NT2/D1 (cell line): ENCODE measurements around the gene MVD.

ENCODE experiments used
- DNase-seq: peaks from one replicate; pipeline ENCODE4 v3.0.0-alpha.2; 2011; ENCODE audit warnings: low read depth, low spot score
- H3K27me3 ChIP-seq: 2 replicates; pipeline ENCODE4 v1.6.0; 2011; ENCODE audit warnings: mild to moderate bottlenecking; ENCODE audit not compliant: insufficient read length, insufficient read depth
- H3K36me3 ChIP-seq: 2 replicates; pipeline ENCODE4 v1.6.1; 2011; ENCODE audit warnings: mild to moderate bottlenecking, low read length, mixed read lengths; ENCODE audit not compliant: insufficient read depth, insufficient read length
- H3K4me1 ChIP-seq: 2 replicates; pipeline ENCODE4 v1.5.1; 2011; ENCODE audit not compliant: insufficient read depth, insufficient read length
- H3K4me3 ChIP-seq: 2 replicates; pipeline ENCODE4 v1.5.1; 2011; ENCODE audit warnings: low read depth; ENCODE audit not compliant: insufficient read length
- H3K9ac ChIP-seq: 2 replicates; pipeline ENCODE4 v1.6.0; 2011; ENCODE audit warnings: low read depth; ENCODE audit not compliant: insufficient read length
- H3K9me3 ChIP-seq: 2 replicates; pipeline ENCODE4 v1.5.1; 2011; ENCODE audit warnings: mild to moderate bottlenecking, low read length; ENCODE audit not compliant: insufficient read depth
- SUZ12 ChIP-seq: IDR thresholded peaks from 2 replicates; pipeline ENCODE4 v1.6.1; 2011; ENCODE audit not compliant: insufficient read length, insufficient read depth; ENCODE audit errors: extremely low read depth
- YY1 ChIP-seq: IDR thresholded peaks from 2 replicates; pipeline ENCODE4 v1.6.1; 2011; ENCODE audit not compliant: insufficient read length, insufficient read depth
- ZNF274 ChIP-seq: IDR thresholded peaks from 2 replicates; pipeline ENCODE4 v1.6.1; 2011; ENCODE audit warnings: mild to moderate bottlenecking, low read depth, low read length

MVD gene

DNA sequence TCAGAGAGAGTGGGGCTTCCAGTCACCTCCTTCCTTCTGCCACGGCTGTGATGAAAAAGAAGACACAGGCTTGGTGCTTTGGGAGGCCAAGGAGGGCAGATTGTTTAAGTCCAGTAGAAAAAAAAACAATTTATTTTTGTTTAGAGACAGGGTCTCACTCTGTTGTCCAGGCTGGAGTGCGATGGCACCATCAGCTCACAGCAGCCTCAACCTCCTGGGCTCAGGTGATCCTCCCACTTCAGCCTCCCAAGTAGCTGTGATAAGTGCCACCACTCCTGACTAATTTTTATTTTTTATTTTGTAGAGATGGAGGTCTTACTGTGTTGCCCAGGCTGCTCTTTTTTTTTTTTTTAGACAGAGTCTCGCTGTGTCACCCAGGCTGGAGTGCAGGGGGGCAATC, 2.7 kb upstream of the MVD start:
- Histone ChIP-seq H3K9me3 (no peaks in the 10 kb centered on the region), H3K9ac (no peak overlapping the region), H3K4me1 (no peaks in the 10 kb centered on the region), H3K27me3 (no peaks in the 10 kb centered on the region), H3K36me3 (peaks cover 19% of the 10 kb centered on the region), H3K4me3 (no peak overlapping the region)
- TF ChIP-seq SUZ12 (no peak), ZNF274 (no peak), YY1 (no peak)
- no peak for DNase-seq

DNA sequence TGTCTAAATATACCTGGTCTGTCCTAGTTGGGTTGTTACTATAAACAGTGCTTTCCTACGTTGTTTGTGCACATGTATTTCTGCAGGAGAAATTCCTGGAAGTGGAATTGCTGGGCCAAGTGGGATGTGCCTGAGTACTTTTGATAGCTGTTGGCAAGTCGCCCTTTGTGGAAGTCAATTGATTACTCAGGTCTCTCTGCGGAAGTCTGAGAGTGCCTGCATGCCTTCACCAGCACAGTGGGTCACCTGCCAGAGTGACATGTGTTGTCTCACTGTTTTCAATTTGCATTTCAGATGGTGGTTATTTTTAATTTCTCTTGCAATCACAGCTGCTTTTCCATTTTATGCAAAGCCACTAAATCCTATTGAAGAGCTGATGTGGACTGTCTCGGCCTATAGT, 2.3 kb upstream of the MVD start:
- H3K4me1 ChIP-seq: no peaks in the 10 kb centered on the region
- peak overlapping the region; percentile 4 for H3K9ac ChIP-seq
- H3K9me3 ChIP-seq: no peaks in the 10 kb centered on the region
- H3K36me3 ChIP-seq: peaks cover 20% of the 10 kb centered on the region
- no peak for DNase-seq
- no peak overlapping the region for H3K4me3 ChIP-seq
- no peaks in the 10 kb centered on the region for H3K27me3 ChIP-seq
- TF ChIP-seq SUZ12 (no peak), ZNF274 (no peak), YY1 (no peak)

DNA sequence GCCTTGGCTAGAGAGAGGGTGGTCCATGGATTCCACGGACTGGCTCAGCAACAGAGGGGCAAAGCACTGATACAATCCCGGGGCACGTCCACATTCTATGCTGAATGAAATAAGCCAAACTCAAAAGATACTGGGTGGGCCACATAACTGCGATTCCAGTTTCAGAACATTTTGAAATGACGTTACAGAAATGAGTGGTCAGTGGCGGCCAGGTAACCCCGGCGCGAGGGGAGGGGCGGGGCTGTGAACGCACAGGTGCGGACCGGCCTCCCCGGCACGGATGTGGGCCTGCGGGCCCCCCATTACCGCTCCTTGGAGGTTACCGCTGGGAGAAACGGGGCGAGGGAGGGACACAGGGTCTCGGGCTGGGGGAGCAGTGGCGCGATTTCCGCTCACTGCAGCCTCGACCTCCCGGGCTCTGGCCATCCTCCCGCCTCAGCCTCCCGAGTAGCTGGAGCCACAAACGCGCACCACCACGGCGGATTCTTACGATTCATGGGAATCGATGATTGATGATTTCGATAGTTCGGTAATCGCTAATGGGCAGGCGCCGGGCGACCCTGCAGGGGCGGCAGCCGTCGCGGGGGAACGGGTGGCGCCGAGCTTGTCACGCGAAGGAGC, 559 bp downstream of the MVD start:
- Histone ChIP-seq H3K4me3 (peak overlapping the region; percentile 99), H3K4me1 (peaks cover 4% of the 10 kb centered on the region), H3K9me3 (no peaks in the 10 kb centered on the region), H3K9ac (peak overlapping the region; percentile 93), H3K27me3 (no peaks in the 10 kb centered on the region), H3K36me3 (peaks cover 30% of the 10 kb centered on the region)
- no peak for DNase-seq
- no peak for TF ChIP-seq SUZ12
- no peak for TF ChIP-seq ZNF274
- TF ChIP-seq YY1: no peak

DNA sequence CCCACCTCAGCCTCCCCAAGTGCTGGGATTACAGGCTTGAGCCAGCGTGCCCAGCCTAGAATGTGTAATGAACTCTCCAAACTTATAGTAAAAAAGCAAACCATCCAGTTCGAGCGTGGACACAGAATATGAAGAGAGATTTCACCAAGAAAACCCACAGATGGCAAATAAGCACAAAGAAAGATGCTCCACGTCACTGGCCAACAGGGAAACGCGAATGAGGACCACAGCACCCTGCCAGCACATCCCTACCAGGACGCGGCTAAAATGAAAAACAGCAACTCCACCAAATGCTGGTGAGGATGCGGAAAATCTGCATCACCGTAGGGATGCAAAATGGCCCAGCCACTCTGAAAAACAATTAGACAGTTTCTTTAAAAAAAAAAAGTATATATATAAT, 1.4 kb downstream of the MVD start:
- peak overlapping the region; percentile 29 for H3K4me3 ChIP-seq
- TF ChIP-seq YY1 (no peak), SUZ12 (no peak), ZNF274 (no peak)
- H3K36me3 ChIP-seq: peaks cover 37% of the 10 kb centered on the region
- H3K27me3 ChIP-seq: no peaks in the 10 kb centered on the region
- H3K9ac ChIP-seq: no peak overlapping the region
- no peak for DNase-seq
- H3K9me3 ChIP-seq: no peaks in the 10 kb centered on the region
- peaks cover 6% of the 10 kb centered on the region for H3K4me1 ChIP-seq

DNA sequence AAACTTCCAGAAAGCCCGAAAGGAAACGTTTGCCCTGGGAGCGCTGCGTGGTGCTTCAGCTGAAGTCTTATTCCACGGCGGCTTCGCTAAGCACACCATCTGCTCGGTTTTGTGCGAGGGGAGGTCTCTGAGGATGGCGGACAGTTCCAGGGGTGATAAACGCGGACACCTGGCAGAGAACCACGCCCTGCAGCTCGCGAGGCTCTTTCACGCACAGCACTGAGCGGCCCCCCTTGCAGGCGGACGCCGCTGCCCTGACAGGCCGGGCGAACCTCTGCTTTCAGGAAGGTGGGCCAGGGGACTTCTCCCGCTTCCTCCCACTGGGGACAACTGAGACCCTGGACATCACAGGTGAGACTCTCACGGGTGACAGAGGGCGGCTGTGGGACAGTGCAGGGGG, 3.7 kb downstream of the MVD start:
- no peak for DNase-seq
- Histone ChIP-seq H3K4me1 (peaks cover 12% of the 10 kb centered on the region), H3K4me3 (no peak overlapping the region), H3K27me3 (no peaks in the 10 kb centered on the region), H3K9me3 (no peaks in the 10 kb centered on the region), H3K36me3 (peaks cover 53% of the 10 kb centered on the region), H3K9ac (peak overlapping the region; percentile 21)
- no peak for TF ChIP-seq SUZ12

DNA sequence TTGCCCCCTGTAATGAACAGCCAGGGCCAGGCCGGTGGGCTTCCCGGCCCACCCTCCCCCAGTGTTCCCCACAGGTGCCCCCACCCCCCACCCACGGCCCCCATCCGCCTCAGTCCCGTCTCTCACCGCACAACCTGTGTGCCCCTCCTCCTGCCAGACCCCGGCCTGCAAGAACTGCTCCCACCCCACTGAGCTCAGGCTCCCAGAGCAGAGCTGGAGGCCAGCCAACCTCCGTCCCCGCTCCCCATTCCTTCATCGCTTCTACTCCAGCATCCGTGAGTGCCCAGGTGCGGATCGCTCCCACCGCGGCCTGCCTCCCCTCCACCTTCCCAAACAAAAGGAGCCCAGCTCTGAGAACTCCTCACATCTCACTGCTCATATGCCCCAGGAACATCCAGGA, 4.2 kb downstream of the MVD start:
- H3K4me1 ChIP-seq: peaks cover 12% of the 10 kb centered on the region
- H3K9me3 ChIP-seq: no peaks in the 10 kb centered on the region
- TF ChIP-seq YY1: no peak
- no peak for TF ChIP-seq ZNF274
- TF ChIP-seq SUZ12: no peak
- no peaks in the 10 kb centered on the region for H3K27me3 ChIP-seq
- no peak overlapping the region for H3K9ac ChIP-seq
- H3K36me3 ChIP-seq: peaks cover 57% of the 10 kb centered on the region
- H3K4me3 ChIP-seq: no peak overlapping the region
- no peak for DNase-seq

DNA sequence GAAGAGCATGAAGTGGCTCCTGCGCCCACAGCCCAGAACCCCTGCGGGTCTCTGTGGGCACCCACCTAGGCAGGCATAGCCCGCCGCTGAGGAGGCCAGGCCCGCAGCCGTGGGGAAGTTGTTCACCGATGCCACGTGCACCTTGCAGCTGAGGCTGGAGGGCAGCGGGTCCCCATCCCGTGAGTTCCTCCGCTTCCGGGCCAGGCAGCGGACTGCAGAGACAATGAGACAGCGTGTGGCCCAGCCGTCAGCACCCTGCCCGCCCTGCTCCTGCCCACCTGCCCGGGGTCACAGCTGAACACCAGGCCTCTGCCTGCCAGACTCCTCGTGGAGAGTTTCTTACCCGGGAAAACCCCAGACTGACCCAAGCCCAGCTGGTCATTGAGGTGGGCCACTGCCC, 5.5 kb downstream of the MVD start:
- peaks cover 12% of the 10 kb centered on the region for H3K4me1 ChIP-seq
- no peak overlapping the region for H3K9ac ChIP-seq
- no peaks in the 10 kb centered on the region for H3K27me3 ChIP-seq
- TF ChIP-seq SUZ12: no peak
- no peak for TF ChIP-seq YY1
- no peak for TF ChIP-seq ZNF274
- no peak for DNase-seq
- H3K4me3 ChIP-seq: no peak overlapping the region
- no peaks in the 10 kb centered on the region for H3K9me3 ChIP-seq
- H3K36me3 ChIP-seq: peaks cover 71% of the 10 kb centered on the region
